ENCODE results near the gene PAQR3.
A peak's percentile ranks its signal among the peaks of the same experiment; 100 is the strongest.

PAQR3 gene

GRCh38 chr4:78889955-78890354, 49.3 kb downstream of the PAQR3 start:
- peak overlapping the region in 1 of 2 experiments; percentile 74 for H3K14ac ChIP-seq (ENCODE audit: low read length in 2 of 2)
- H3K9ac ChIP-seq (ENCODE audit: low read length) = no peak overlapping the region
- H4K91ac ChIP-seq (ENCODE audit: low read length) = no peak overlapping the region
- no peak overlapping the region for H2AK5ac ChIP-seq (ENCODE audit: low read length, severe bottlenecking)
- no peaks in the 10 kb centered on the region for H3K9me3 ChIP-seq (ENCODE audit: control insufficient read depth, low read length)
- peaks cover 4 to 82% of the 10 kb centered on the region in 2 experiments for H3K36me3 ChIP-seq (ENCODE audit: control insufficient read depth in 1 of 2, insufficient read depth in 2 of 2, low read depth in 1 of 2, low read length in 2 of 2)
- no peak overlapping the region for H4K8ac ChIP-seq (ENCODE audit: low read length)
- H2BK120ac ChIP-seq (ENCODE audit: low read depth, low read length) = no peak overlapping the region
- H3K4me2 ChIP-seq (ENCODE audit: low read length, poor library complexity, severe bottlenecking) = no peak overlapping the region
- no peak overlapping the region for H2BK5ac ChIP-seq (ENCODE audit: low read depth, low read length, poor library complexity, severe bottlenecking)
- no peak overlapping the region for H3K23ac ChIP-seq (ENCODE audit: low read length in 2 of 2)
- H3K4me3 ChIP-seq (ENCODE audit: insufficient read depth in 1 of 2, low read depth in 1 of 2, low read length in 2 of 2) = no peak overlapping the region
- no peak overlapping the region for H3K4ac ChIP-seq (ENCODE audit: low read depth in 1 of 2, low read length in 2 of 2)
- H3K18ac ChIP-seq (ENCODE audit: low read depth in 1 of 2, low read length in 2 of 2) = no peak overlapping the region
- H2BK15ac ChIP-seq (ENCODE audit: low read depth, poor library complexity, severe bottlenecking) = no peak overlapping the region
- no peaks in the 10 kb centered on the region for H3K27me3 ChIP-seq (ENCODE audit: control insufficient read depth in 1 of 2, insufficient read depth in 1 of 2, low read length in 2 of 2)
- no peaks in the 10 kb centered on the region for H3K4me1 ChIP-seq (ENCODE audit: control insufficient read depth, insufficient read depth, low read depth, low read length)
- peaks cover 4% of the 10 kb centered on the region for H3K79me1 ChIP-seq (replicated peaks; ENCODE audit: low read length, poor library complexity, severe bottlenecking)
- no peak for DNase-seq
- H2BK12ac ChIP-seq (ENCODE audit: low read length in 2 of 2) = no peak overlapping the region
- no peak overlapping the region for H3K27ac ChIP-seq (ENCODE audit: low read length, poor library complexity, severe bottlenecking)
- H2AFZ ChIP-seq (ENCODE audit: low read depth, low read length) = no peak overlapping the region

GRCh38 chr4:78885598-78885997, 53.6 kb downstream of the PAQR3 start:
- no peak for DNase-seq

GRCh38 chr4:78880874-78881492, 58.3 kb downstream of the PAQR3 start:
- Histone ChIP-seq H3K27me3 (ENCODE audit: control insufficient read depth in 1 of 2, insufficient read depth in 1 of 2, low read length in 2 of 2) (no peaks in the 10 kb centered on the region), H4K91ac (ENCODE audit: low read length) (no peak overlapping the region), H3K14ac (ENCODE audit: low read length in 2 of 2) (no peak overlapping the region), H2AFZ (ENCODE audit: low read depth, low read length) (no peak overlapping the region), H3K18ac (ENCODE audit: low read depth in 1 of 2, low read length in 2 of 2) (no peak overlapping the region), H2BK12ac (ENCODE audit: low read length in 2 of 2) (no peak overlapping the region), H2BK120ac (ENCODE audit: low read depth, low read length) (no peak overlapping the region), H3K4me3 (ENCODE audit: insufficient read depth in 1 of 2, low read depth in 1 of 2, low read length in 2 of 2) (no peak overlapping the region), H3K9ac (ENCODE audit: low read length) (no peak overlapping the region), H3K4ac (ENCODE audit: low read depth in 1 of 2, low read length in 2 of 2) (no peak overlapping the region), H3K4me1 (ENCODE audit: control insufficient read depth, insufficient read depth, low read depth, low read length) (no peaks in the 10 kb centered on the region), H2AK5ac (ENCODE audit: low read length, severe bottlenecking) (no peak overlapping the region), H3K36me3 (ENCODE audit: control insufficient read depth in 1 of 2, insufficient read depth in 2 of 2, low read depth in 1 of 2, low read length in 2 of 2) (peaks cover 0 to 75% of the 10 kb centered on the region in 2 experiments), H3K27ac (ENCODE audit: low read length, poor library complexity, severe bottlenecking) (no peak overlapping the region), H2BK15ac (ENCODE audit: low read depth, poor library complexity, severe bottlenecking) (no peak overlapping the region), H2BK5ac (ENCODE audit: low read depth, low read length, poor library complexity, severe bottlenecking) (no peak overlapping the region), H3K9me3 (ENCODE audit: control insufficient read depth, low read length) (no peaks in the 10 kb centered on the region), H3K79me1 (replicated peaks; ENCODE audit: low read length, poor library complexity, severe bottlenecking) (peaks cover 9% of the 10 kb centered on the region), H3K4me2 (ENCODE audit: low read length, poor library complexity, severe bottlenecking) (no peak overlapping the region), H3K23ac (ENCODE audit: low read length in 2 of 2) (no peak overlapping the region), H4K8ac (ENCODE audit: low read length) (no peak overlapping the region)
- DNase-seq = no peak

More at GRCh38 chr4:78885598-78885997, 53.6 kb downstream of the PAQR3 start:
- Histone ChIP-seq H3K79me1 (replicated peaks; ENCODE audit: low read length, poor library complexity, severe bottlenecking) (peaks cover 9% of the 10 kb centered on the region), H3K4ac (ENCODE audit: low read depth in 1 of 2, low read length in 2 of 2) (no peak overlapping the region), H3K27ac (ENCODE audit: low read length, poor library complexity, severe bottlenecking) (no peak overlapping the region), H2AFZ (ENCODE audit: low read depth, low read length) (no peak overlapping the region), H2AK5ac (ENCODE audit: low read length, severe bottlenecking) (no peak overlapping the region), H2BK12ac (ENCODE audit: low read length in 2 of 2) (no peak overlapping the region), H3K9me3 (ENCODE audit: control insufficient read depth, low read length) (no peaks in the 10 kb centered on the region), H3K18ac (ENCODE audit: low read depth in 1 of 2, low read length in 2 of 2) (no peak overlapping the region), H4K8ac (ENCODE audit: low read length) (no peak overlapping the region), H3K36me3 (ENCODE audit: control insufficient read depth in 1 of 2, insufficient read depth in 2 of 2, low read depth in 1 of 2, low read length in 2 of 2) (peaks cover 0 to 72% of the 10 kb centered on the region in 2 experiments), H3K4me2 (ENCODE audit: low read length, poor library complexity, severe bottlenecking) (no peak overlapping the region), H2BK15ac (ENCODE audit: low read depth, poor library complexity, severe bottlenecking) (no peak overlapping the region), H3K4me3 (ENCODE audit: insufficient read depth in 1 of 2, low read depth in 1 of 2, low read length in 2 of 2) (no peak overlapping the region), H3K23ac (ENCODE audit: low read length in 2 of 2) (no peak overlapping the region), H3K14ac (ENCODE audit: low read length in 2 of 2) (no peak overlapping the region), H3K27me3 (ENCODE audit: control insufficient read depth in 1 of 2, insufficient read depth in 1 of 2, low read length in 2 of 2) (no peaks in the 10 kb centered on the region), H2BK120ac (ENCODE audit: low read depth, low read length) (no peak overlapping the region), H2BK5ac (ENCODE audit: low read depth, low read length, poor library complexity, severe bottlenecking) (no peak overlapping the region), H3K9ac (ENCODE audit: low read length) (no peak overlapping the region), H4K91ac (ENCODE audit: low read length) (no peak overlapping the region), H3K4me1 (ENCODE audit: control insufficient read depth, insufficient read depth, low read depth, low read length) (no peaks in the 10 kb centered on the region)

- H2BK15ac ChIP-seq (ENCODE audit: low read depth, poor library complexity, severe bottlenecking) = no peak overlapping the region
- no CpG with 5 or more reads among the region's 1 CpG for WGBS
- no peaks in the 10 kb centered on the region for H3K27me3 ChIP-seq (ENCODE audit: control insufficient read depth in 1 of 2, insufficient read depth in 1 of 2, low read length in 2 of 2)
Measured at GRCh38 chr4:78878031-78878430, 61.2 kb downstream of the PAQR3 start.

More at GRCh38 chr4:78878031-78878430, 61.2 kb downstream of the PAQR3 start:
- Histone ChIP-seq H3K79me1 (replicated peaks; ENCODE audit: low read length, poor library complexity, severe bottlenecking) (peaks cover 2% of the 10 kb centered on the region), H3K36me3 (ENCODE audit: control insufficient read depth in 1 of 2, insufficient read depth in 2 of 2, low read depth in 1 of 2, low read length in 2 of 2) (peaks cover 7 to 79% of the 10 kb centered on the region in 2 experiments), H4K91ac (ENCODE audit: low read length) (no peak overlapping the region), H3K27ac (ENCODE audit: low read length, poor library complexity, severe bottlenecking) (no peak overlapping the region), H2BK5ac (ENCODE audit: low read depth, low read length, poor library complexity, severe bottlenecking) (no peak overlapping the region), H3K9me3 (ENCODE audit: control insufficient read depth, low read length) (no peaks in the 10 kb centered on the region), H3K4me1 (ENCODE audit: control insufficient read depth, insufficient read depth, low read depth, low read length) (no peaks in the 10 kb centered on the region), H3K4ac (ENCODE audit: low read depth in 1 of 2, low read length in 2 of 2) (no peak overlapping the region), H3K4me2 (ENCODE audit: low read length, poor library complexity, severe bottlenecking) (no peak overlapping the region), H3K4me3 (ENCODE audit: insufficient read depth in 1 of 2, low read depth in 1 of 2, low read length in 2 of 2) (no peak overlapping the region), H3K14ac (ENCODE audit: low read length in 2 of 2) (no peak overlapping the region), H2AK5ac (ENCODE audit: low read length, severe bottlenecking) (no peak overlapping the region), H2AFZ (ENCODE audit: low read depth, low read length) (no peak overlapping the region), H4K8ac (ENCODE audit: low read length) (no peak overlapping the region), H2BK120ac (ENCODE audit: low read depth, low read length) (no peak overlapping the region), H3K18ac (ENCODE audit: low read depth in 1 of 2, low read length in 2 of 2) (no peak overlapping the region), H3K23ac (ENCODE audit: low read length in 2 of 2) (no peak overlapping the region), H3K9ac (ENCODE audit: low read length) (no peak overlapping the region), H2BK12ac (ENCODE audit: low read length in 2 of 2) (no peak overlapping the region)
- DNase-seq = no peak

Measured in mesenchymal stem cell (in vitro differentiated cells and primary cell).